Activated B cell treated with CpG ODN at 0.5 μM for 24 hours (primary cell): ENCODE data around the gene HDAC5. TPM values are rescaled to one million over a fixed set of nuclear protein-coding genes. Genes with fewer than 3 reads are reported as not detected.

Experiments used
- ATAC-seq: fragments of 200-7000 bp; cut with Tn5 transposase; one replicate; pipeline ENCODE4 v1.10.0; 2021; ENCODE audit warnings: low read depth, mild to moderate bottlenecking, moderate library complexity
- CTCF ChIA-PET: fragments of 350-600 bp; sonication (Branson Sonifier 250); formaldehyde crosslinking; loops from one replicate; lab custom pipeline; 2021; ENCODE audit warnings: antibody characterized with exemption; lab: Charles Lee
- POLR2A ChIA-PET: fragments of 350-600 bp; sonication (Branson Sonifier 250); formaldehyde crosslinking; loops from one replicate; lab custom pipeline; 2021; ENCODE audit warnings: antibody characterized with exemption; lab: Charles Lee
- DNase-seq: peaks from one replicate; pipeline ENCODE4 v3.0.0; 2022
- H3K27ac Mint-ChIP-seq: one replicate; pipeline ENCODE4 v1.8.0; 2020; ENCODE audit warnings: mixed read lengths
- H3K27me3 Mint-ChIP-seq: one replicate; pipeline ENCODE4 v1.8.0; 2021; ENCODE audit warnings: mixed read lengths
- H3K36me3 Mint-ChIP-seq: one replicate; pipeline ENCODE4 v1.8.0; 2021; ENCODE audit warnings: low read depth, mixed read lengths
- H3K4me1 Mint-ChIP-seq: one replicate; pipeline ENCODE4 v1.8.0; 2021; ENCODE audit warnings: mixed read lengths
- H3K4me3 Mint-ChIP-seq: one replicate; pipeline ENCODE4 v1.8.0; 2020; ENCODE audit warnings: mild to moderate bottlenecking, mixed read lengths
- H3K9me3 Mint-ChIP-seq: one replicate; pipeline ENCODE4 v1.8.0; 2020; ENCODE audit warnings: mixed read lengths
- CTCF ChIP-seq: fragments of 200-600 bp; IDR thresholded peaks from one replicate; pipeline ENCODE4 v1.8.0; 2022; ENCODE audit warnings: antibody characterized with exemption, mild to moderate bottlenecking
- intact Hi-C: fragments of 100-400 bp; cut with micrococcal nuclease; formaldehyde crosslinking; loops from one replicate; pipeline ENCODE4 v1.15.1; 2024
- total RNA-seq: library from RNA; stranded (reverse); gene quantifications from 2 replicates; pipeline ENCODE4 v1.2.3, GENCODE V29; 2022

HDAC5 gene
- total RNA-seq, 1 donor from 2014 or later, result 35.1 TPM

- H3K27ac Mint-ChIP-seq, result no peak overlapping the region
- peaks cover 2% of the 10 kb centered on the region for H3K9me3 Mint-ChIP-seq
- intact Hi-C loops, result no loop called here
- peaks cover 6% of the 10 kb centered on the region for H3K4me1 Mint-ChIP-seq
- no peaks in the 10 kb centered on the region for H3K27me3 Mint-ChIP-seq
- ChIA-PET POLR2A (no interaction called here), CTCF (interaction anchor here (7.7 kb wide), 1 partner anchor 102 kb away, joined by 88 read pairs; the partner anchor contains the start of gene PPY)
- DNase-seq (no peak), ATAC-seq (no peak)
- H3K4me3 Mint-ChIP-seq, result no peak overlapping the region
- peaks cover 47% of the 10 kb centered on the region for H3K36me3 Mint-ChIP-seq
- TF ChIP-seq CTCF, result no peak
Measured at GRCh38 chr17:44045486-44045885, 78.0 kb downstream of the HDAC5 start.

GRCh38 chr17:44044071-44044470 is 79.4 kb downstream of the HDAC5 start:
- ATAC-seq (no peak), DNase-seq (no peak)
- POLR2A ChIA-PET, result interaction anchor here (0.7 kb wide), 2 partner anchors 30 to 1740 kb away, joined by 3 to 5 read pairs; partner anchors contain the start of gene CRHR1
- H3K27ac Mint-ChIP-seq, result no peak overlapping the region
- H3K4me1 Mint-ChIP-seq, result peaks cover 6% of the 10 kb centered on the region
- peaks cover 45% of the 10 kb centered on the region for H3K36me3 Mint-ChIP-seq
- H3K9me3 Mint-ChIP-seq, result peaks cover 2% of the 10 kb centered on the region
- CTCF ChIA-PET, result interaction anchor here (0.6 to 7.7 kb wide), 4 partner anchors 12 to 165 kb away, joined by 3 to 88 read pairs (median 4); partner anchors contain the start of gene PPY
- H3K27me3 Mint-ChIP-seq, result no peaks in the 10 kb centered on the region
- intact Hi-C loops, result loop anchor here (5.0 kb wide), 1 partner anchor 123 kb away; no protein-coding TSS in a partner anchor
- no peak overlapping the region for H3K4me3 Mint-ChIP-seq
- no peak for TF ChIP-seq CTCF

GRCh38 chr17:44043272-44043696 is 80.2 kb downstream of the HDAC5 start:
- ChIA-PET POLR2A (no interaction called here), CTCF (interaction anchor here (1.8 to 7.7 kb wide), 2 partner anchors 99 to 133 kb away, joined by 4 to 88 read pairs; partner anchors contain the start of gene PPY)
- intact Hi-C loops, result loop anchor here (5.0 kb wide), 1 partner anchor 124 kb away; no protein-coding TSS in a partner anchor
- ATAC-seq (no peak), DNase-seq (no peak)
- H3K27me3 Mint-ChIP-seq, result no peaks in the 10 kb centered on the region
- peaks cover 6% of the 10 kb centered on the region for H3K4me1 Mint-ChIP-seq
- TF ChIP-seq CTCF, result no peak
- H3K4me3 Mint-ChIP-seq, result no peak overlapping the region
- H3K9me3 Mint-ChIP-seq, result peaks cover 2% of the 10 kb centered on the region
- peaks cover 47% of the 10 kb centered on the region for H3K36me3 Mint-ChIP-seq
- no peak overlapping the region for H3K27ac Mint-ChIP-seq

- peaks cover 59% of the 10 kb centered on the region for H3K36me3 Mint-ChIP-seq
- H3K4me1 Mint-ChIP-seq, result peaks cover 6% of the 10 kb centered on the region
- POLR2A ChIA-PET, result interaction anchor here (0.6 to 0.7 kb wide), 2 partner anchors 12 to 858 kb away, joined by 3 to 8 read pairs; no protein-coding TSS in a partner anchor
- ATAC-seq (no peak), DNase-seq (no peak)
- H3K4me3 Mint-ChIP-seq, result no peak overlapping the region
- no peak for TF ChIP-seq CTCF
- H3K27ac Mint-ChIP-seq, result no peak overlapping the region
- intact Hi-C loops, result loop anchor here (2.0 to 5.0 kb wide), 2 partner anchors 127 to 161 kb away; no protein-coding TSS in a partner anchor
- no peaks in the 10 kb centered on the region for H3K27me3 Mint-ChIP-seq
- H3K9me3 Mint-ChIP-seq, result no peaks in the 10 kb centered on the region
- CTCF ChIA-PET, result interaction anchor here (2.3 to 7.7 kb wide), 2 partner anchors 96 to 130 kb away, joined by 7 to 88 read pairs; partner anchors contain the start of gene PPY
Measured at GRCh38 chr17:44039829-44040635, 83.4 kb downstream of the HDAC5 start.

GRCh38 chr17:44038604-44039011 is 84.8 kb downstream of the HDAC5 start:
- H3K9me3 Mint-ChIP-seq, result no peaks in the 10 kb centered on the region
- intact Hi-C loops, result no loop called here
- POLR2A ChIA-PET, result no interaction called here
- no peak overlapping the region for H3K4me3 Mint-ChIP-seq
- ATAC-seq (no peak), DNase-seq (no peak)
- H3K27me3 Mint-ChIP-seq, result no peaks in the 10 kb centered on the region
- CTCF ChIA-PET, result interaction anchor here (7.7 kb wide), 1 partner anchor 95 kb away, joined by 88 read pairs; the partner anchor contains the start of gene PPY
- no peak overlapping the region for H3K27ac Mint-ChIP-seq
- no peak for TF ChIP-seq CTCF
- H3K36me3 Mint-ChIP-seq, result peaks cover 63% of the 10 kb centered on the region
- H3K4me1 Mint-ChIP-seq, result peaks cover 15% of the 10 kb centered on the region
